AG09319 (cell line): ENCODE measurements around the gene PTPN11.

Source experiments
- DNase-seq: peaks from one replicate; pipeline ENCODE4 v3.0.0-alpha.2; 2010; ENCODE audit warnings: low read depth; ENCODE audit errors: extremely low read depth
- TF ChIP-seq, protein P1 (sequence below): IDR thresholded peaks from 2 replicates; pipeline ENCODE4 v1.5.1; 2011; ENCODE audit warnings: low read depth, mild to moderate bottlenecking, inconsistent platforms, low read length, moderate library complexity

Gene PTPN11

DNA sequence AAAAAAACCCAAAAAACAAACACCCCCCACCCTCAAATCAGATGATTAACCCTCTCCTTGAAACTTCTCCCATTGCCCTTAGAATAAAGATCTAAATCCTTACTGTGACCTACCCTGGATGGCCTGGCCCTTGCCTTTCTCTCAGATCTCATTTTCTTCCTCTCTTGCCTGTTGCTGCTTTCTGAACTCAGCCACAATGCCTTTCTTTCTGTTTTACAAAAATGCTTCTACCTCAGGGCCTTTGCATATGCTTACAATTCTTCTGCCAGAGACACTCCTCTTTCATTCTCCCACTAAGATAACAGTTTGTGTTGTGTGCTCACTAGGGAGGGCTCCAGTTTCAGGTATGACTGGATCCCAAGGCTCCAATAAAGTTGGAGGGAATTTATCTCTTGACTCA, 108.3 kb downstream of the PTPN11 start:
- no peak for DNase-seq

DNA sequence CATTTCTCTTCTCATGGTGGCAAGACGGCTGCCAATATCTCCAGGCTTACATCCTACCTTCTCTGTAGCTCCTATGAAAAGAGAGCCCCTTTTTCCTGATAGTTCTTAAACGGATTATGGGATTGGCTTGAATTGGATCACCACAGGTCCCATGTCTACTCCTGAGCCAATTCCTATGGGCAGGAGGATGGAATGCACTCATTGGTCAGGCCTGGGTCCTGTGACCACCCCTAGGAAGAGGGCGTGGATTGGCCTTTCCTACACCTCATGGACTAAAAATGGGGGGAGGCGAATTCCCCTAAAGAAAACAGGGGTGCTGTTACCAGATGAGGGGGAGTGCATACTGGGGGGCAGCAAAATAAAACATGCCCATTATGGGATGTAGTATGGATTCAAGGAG, 108.8 kb downstream of the PTPN11 start:
- TF ChIP-seq, protein P1, sequence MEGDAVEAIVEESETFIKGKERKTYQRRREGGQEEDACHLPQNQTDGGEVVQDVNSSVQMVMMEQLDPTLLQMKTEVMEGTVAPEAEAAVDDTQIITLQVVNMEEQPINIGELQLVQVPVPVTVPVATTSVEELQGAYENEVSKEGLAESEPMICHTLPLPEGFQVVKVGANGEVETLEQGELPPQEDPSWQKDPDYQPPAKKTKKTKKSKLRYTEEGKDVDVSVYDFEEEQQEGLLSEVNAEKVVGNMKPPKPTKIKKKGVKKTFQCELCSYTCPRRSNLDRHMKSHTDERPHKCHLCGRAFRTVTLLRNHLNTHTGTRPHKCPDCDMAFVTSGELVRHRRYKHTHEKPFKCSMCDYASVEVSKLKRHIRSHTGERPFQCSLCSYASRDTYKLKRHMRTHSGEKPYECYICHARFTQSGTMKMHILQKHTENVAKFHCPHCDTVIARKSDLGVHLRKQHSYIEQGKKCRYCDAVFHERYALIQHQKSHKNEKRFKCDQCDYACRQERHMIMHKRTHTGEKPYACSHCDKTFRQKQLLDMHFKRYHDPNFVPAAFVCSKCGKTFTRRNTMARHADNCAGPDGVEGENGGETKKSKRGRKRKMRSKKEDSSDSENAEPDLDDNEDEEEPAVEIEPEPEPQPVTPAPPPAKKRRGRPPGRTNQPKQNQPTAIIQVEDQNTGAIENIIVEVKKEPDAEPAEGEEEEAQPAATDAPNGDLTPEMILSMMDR, result no peak
- no peak for DNase-seq

More for the DNA sequence above, 108.3 kb downstream of the PTPN11 start:
- TF ChIP-seq, protein P1, result no peak

DNA sequence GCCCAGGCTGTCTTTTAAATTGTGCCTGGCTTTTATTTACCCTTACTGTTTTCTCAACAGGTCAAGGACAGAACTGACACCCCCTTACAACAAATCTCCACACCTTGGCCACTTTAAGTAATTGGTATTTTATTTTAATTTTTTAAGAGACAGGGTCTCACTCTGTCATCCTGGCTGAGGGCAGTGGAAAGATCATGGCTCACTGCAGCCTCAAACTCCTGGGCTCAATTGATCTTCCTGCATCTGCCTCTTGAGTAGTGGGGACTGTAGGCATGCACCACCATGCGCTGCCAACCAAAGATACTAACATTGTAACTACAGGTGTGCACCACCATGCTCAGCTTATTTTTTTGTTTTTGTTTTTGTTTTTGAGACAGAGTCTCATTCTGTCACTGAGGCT, 109.8 kb downstream of the PTPN11 start:
- TF ChIP-seq, protein P1, result no peak
- no peak for DNase-seq

DNA sequence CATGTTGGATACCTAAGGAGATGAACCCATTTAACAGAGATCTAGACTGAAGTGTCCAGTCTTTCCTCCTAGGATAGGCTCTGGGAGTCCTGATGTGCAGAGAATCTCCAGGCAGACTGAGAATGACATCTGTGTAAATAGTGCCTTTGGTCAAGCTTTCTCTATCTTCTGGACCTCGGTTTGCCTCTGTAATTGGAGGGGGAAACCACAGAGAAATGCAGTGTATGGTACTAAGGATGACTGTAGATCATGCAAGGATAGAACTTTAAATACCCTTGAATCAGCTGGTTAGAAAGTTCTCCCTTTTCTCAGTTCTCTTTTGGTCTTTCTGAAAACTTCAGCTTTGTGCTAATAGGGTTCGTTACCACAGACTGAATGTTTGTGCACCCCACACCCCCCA, 112.2 kb downstream of the PTPN11 start:
- TF ChIP-seq, protein P1, result no peak
- DNase-seq, result no peak

DNA sequence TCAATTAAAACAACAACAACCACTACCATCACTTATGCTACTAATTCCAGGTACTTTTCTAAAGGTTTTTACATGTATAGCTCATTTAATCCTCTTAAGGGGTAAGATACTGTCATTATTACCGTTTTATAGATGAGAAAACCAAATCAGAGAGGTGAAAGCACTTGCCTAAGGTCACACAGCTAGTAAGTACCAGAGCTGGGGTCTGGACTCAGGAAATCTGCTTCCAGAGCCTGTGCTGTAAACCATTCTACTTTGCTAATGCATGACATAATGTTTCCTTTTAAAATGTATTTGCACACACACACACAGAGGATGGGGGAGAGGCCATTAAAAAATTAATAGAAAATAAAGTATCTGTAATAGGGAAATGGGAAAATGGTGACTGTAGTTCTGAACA, 113.4 kb downstream of the PTPN11 start:
- TF ChIP-seq, protein P1, result no peak
- no peak for DNase-seq

DNA sequence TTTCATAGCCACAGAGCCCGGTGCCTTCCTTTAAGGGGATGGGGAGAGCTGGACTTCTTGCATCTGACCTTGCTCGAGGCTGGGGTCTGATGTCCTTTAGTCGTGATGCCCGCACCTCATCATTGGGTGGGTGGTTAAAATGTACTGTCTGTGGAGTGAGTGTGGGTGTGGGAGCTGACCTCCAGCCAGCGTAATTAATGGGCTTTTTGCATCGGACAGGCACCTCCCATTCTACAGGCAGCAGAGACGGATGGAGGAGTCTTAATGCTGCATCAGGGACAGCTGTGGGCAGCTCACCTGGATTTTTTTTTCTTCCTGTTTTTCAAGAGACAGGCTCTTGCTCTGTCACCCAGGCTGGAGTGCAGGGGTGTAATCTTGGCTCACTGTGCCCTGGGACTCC, 114.8 kb downstream of the PTPN11 start:
- TF ChIP-seq, protein P1, result no peak
- DNase-seq, result no peak

DNA sequence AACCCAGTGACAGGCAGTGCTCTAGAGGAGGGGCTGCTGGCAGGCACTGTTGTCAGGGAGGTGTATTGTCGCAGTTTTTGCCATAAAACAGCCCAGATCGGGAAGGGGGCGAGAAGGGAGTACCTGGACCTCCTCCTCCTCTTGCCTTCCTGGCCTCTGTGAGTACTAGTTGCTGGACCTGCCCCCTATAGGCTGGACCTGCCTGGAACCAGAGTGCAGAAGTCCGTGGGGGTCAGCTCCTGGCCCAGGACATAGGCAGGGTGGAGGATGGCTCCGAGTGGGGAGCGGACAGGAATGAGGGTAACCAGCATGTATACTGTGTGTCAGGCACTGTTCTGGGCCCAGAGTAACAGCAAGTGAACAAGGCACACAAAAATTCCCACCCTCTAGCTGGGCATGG, 116.3 kb downstream of the PTPN11 start:
- TF ChIP-seq, protein P1, result no peak
- DNase-seq, result no peak
